K562 (cell line): ENCODE results near the gene LSM4. TPM values are rescaled to one million over a fixed set of nuclear protein-coding genes. Genes with fewer than 3 reads are reported as not detected.

Experiments used
- ARID1B ChIP-seq: fragments of 450-650 bp; IDR thresholded peaks from 2 replicates; pipeline ENCODE4 v1.6.1; 2016; ENCODE audit warnings: antibody characterized with exemption, mild to moderate bottlenecking, inconsistent platforms
- BRD4 ChIP-seq: fragments of 200-600 bp; sonication (generic); IDR thresholded peaks from 2 replicates; pipeline ENCODE4 v1.6.1; 2017; ENCODE audit warnings: inconsistent platforms
- CBX3 ChIP-seq, 2 experiments: IDR thresholded peaks; 1 replicate in 1 of 2; 2 replicates in 1 of 2; pipeline ENCODE4 v1.6.1; 2012; ENCODE audit warnings: inconsistent platforms in 2 of 2, low read length in 2 of 2, borderline replicate concordance in 1 of 2, control low read depth in 1 of 2
- DMBX1 ChIP-seq: fragments of 250-450 bp; sonication (Bioruptor Pico); IDR thresholded peaks from 2 replicates; pipeline ENCODE4 v1.8.0; 2022; ENCODE audit warnings: inconsistent platforms, mild to moderate bottlenecking, moderate library complexity, borderline replicate concordance
- EGR1 ChIP-seq: fragments of 450-650 bp; conservative IDR thresholded peaks from 2 replicates; pipeline ENCODE4 v1.6.1; 2017; ENCODE audit warnings: mild to moderate bottlenecking
- ESRRA ChIP-seq: fragments of 450-650 bp; IDR thresholded peaks from 2 replicates; pipeline ENCODE4 v1.6.1; 2014; ENCODE audit warnings: low read depth, mild to moderate bottlenecking, moderate library complexity, borderline replicate concordance
- IRF1 ChIP-seq: sonication (generic); formaldehyde crosslinking; IDR thresholded peaks from 2 replicates; pipeline ENCODE4 v1.8.0; 2022; ENCODE audit warnings: missing genetic modification reagents, mild to moderate bottlenecking, borderline replicate concordance
- KDM1A ChIP-seq, 2 experiments: fragments of 450-650 bp; IDR thresholded peaks; 2 replicates each; pipeline ENCODE4 v1.6.1; 2016; ENCODE audit warnings: mild to moderate bottlenecking in 2 of 2
- LCOR ChIP-seq: sonication (generic); formaldehyde crosslinking; IDR thresholded peaks from 2 replicates; pipeline ENCODE4 v1.8.0; 2022; ENCODE audit warnings: mild to moderate bottlenecking, missing genetic modification reagents
- PKNOX1 ChIP-seq: fragments of 450-650 bp; IDR thresholded peaks from 2 replicates; pipeline ENCODE4 v1.6.1; 2016
- RBM15 ChIP-seq: fragments of 200-400 bp; formaldehyde crosslinking; IDR thresholded peaks from 2 replicates; pipeline ENCODE4 v1.6.1; 2018; ENCODE audit warnings: mild to moderate bottlenecking, low read length, moderate library complexity; ENCODE audit not compliant: insufficient read depth
- SP1 ChIP-seq: sonication (generic); formaldehyde crosslinking; IDR thresholded peaks from 2 replicates; pipeline ENCODE4 v1.8.1; 2022; ENCODE audit warnings: mild to moderate bottlenecking, missing genetic modification reagents
- TFAP4 ChIP-seq: sonication (generic); formaldehyde crosslinking; IDR thresholded peaks from 2 replicates; pipeline ENCODE4 v1.8.0; 2022; ENCODE audit warnings: missing genetic modification reagents, mild to moderate bottlenecking, moderate library complexity, borderline replicate concordance
- THRA ChIP-seq: fragments of 450-650 bp; IDR thresholded peaks from 2 replicates; pipeline ENCODE4 v1.6.1; 2017; ENCODE audit warnings: mild to moderate bottlenecking, moderate library complexity
- USF1 ChIP-seq: sonication (generic); formaldehyde crosslinking; IDR thresholded peaks from 2 replicates; pipeline ENCODE4 v1.9.0; 2022; ENCODE audit warnings: mild to moderate bottlenecking, missing genetic modification reagents
- VEZF1 ChIP-seq: fragments of 200-800 bp; sonication (Bioruptor generic); IDR thresholded peaks from 2 replicates; pipeline ENCODE4 v1.6.1; 2017; ENCODE audit warnings: missing genetic modification characterization, missing compliant biosample characterization
- ZBTB33 ChIP-seq: sonication (generic); formaldehyde crosslinking; IDR thresholded peaks from 2 replicates; pipeline ENCODE4 v1.8.1; 2023; ENCODE audit warnings: mild to moderate bottlenecking, missing genetic modification reagents
- ZKSCAN8 ChIP-seq: fragments of 200-800 bp; sonication (Bioruptor generic); IDR thresholded peaks from 2 replicates; pipeline ENCODE4 v1.6.1; 2016; ENCODE audit warnings: missing genetic modification characterization, missing compliant biosample characterization
- polyA plus RNA-seq, 8 experiments: library from polyadenylated mRNA; depleted of rRNA in 4 of 8; stranded (reverse) in 5 of 8; unstranded in 3 of 8; fragments of >200 nt; fragmentation: Nextera tagmentation in 2 of 8; fragmentation: Illumina TruSeq in 1 of 8; extraction: Ambion mirVana in 2 of 8; extraction: Trizol in 1 of 8; gene quantifications; 2 replicates each; pipeline versions ENCODE4 v1.2.1 to v1.2.3, GENCODE V29; 2011 to 2014; ENCODE audit warnings: inconsistent platforms in 1 of 8, missing spikeins in 1 of 8
- total RNA-seq, 7 experiments: library from RNA; depleted of rRNA in 6 of 7; stranded (reverse); fragments of >200 nt in 6 of 7; fragmentation: Illumina TruSeq in 2 of 7; extraction: Trizol in 2 of 7; gene quantifications; 2 replicates each; pipeline versions ENCODE4 v1.2.1 to v1.2.3, GENCODE V29; 2011 to 2021; ENCODE audit warnings: low replicate concordance in 1 of 7

LSM4 gene
- total and polyA plus RNA-seq, 9 of the 15 experiments (the other 6 are each of a cell fraction or from before 2014, with no cell fraction given): 11.9 to 763 (median 202) TPM

- TF ChIP-seq SP1 (peak; percentile 49; the same call in 1 of the 2 replicates), RBM15 (no peak), TFAP4 (CRISPR knock-in tag) (peak; percentile 41; the same call in 1 of the 2 replicates), LCOR (CRISPR knock-in tag) (no peak), ZBTB33 (CRISPR knock-in tag) (peak; percentile 69), PKNOX1 (0 out of 2 replicates have a peak, but pooled peaks have one; percentile 25), IRF1 (CRISPR knock-in tag) (no peak), ZKSCAN8 (CRISPR knock-in tag) (peak; percentile 100), USF1 (CRISPR knock-in tag) (no peak), CBX3 (IDR thresholded peaks at IDR 0.05; ENCODE audit: borderline replicate concordance in 1 of 2, low read length in 2 of 2) (peak in 1 of 2 experiments; percentile 20; a peak in 1 of 3 replicates), KDM1A (IDR thresholded peaks at IDR 0.05) (peak in 1 of 2 experiments; percentile 81; a peak in 2 of 4 replicates), ESRRA (peak; percentile 42; the same call in 1 of the 2 replicates), VEZF1 (CRISPR knock-in tag) (peak; percentile 58), ARID1B (peak; percentile 69), THRA (no peak), EGR1 (0 out of 2 replicates have a peak, but pooled peaks have one; percentile 8), BRD4 (no peak), DMBX1 (CRISPR knock-in tag) (no peak)
- TF ChIP-seq, all 486 proteins: peak for 49
Measured at GRCh38 chr19:18300930-18301717, 21.8 kb downstream of the LSM4 start (continued).
